ENCODE data around the gene PMS2. TPM values are rescaled to one million over a fixed set of nuclear protein-coding genes. Genes with fewer than 3 reads are reported as not detected.
"Not testable (repeated sequence)": the region's sequence is repeated elsewhere in the genome, so short reads cannot be mapped to it uniquely, and the experiment has no call there.

The PMS2 gene
- 23.2 and 23.7 TPM in 2 replicates for total RNA-seq

- intact Hi-C loops (cut with micrococcal nuclease): loop anchor here (1.0 kb wide), 3 partner anchors 17 to 263 kb away; partner anchors contain the start of gene CYTH3
These were observed at the start of gene PMS2, which contains the start of gene AIMP2 for GRCh38 chr7:6008668-6009611. TSS of gene PMS2 (minus strand) at chr7:6009049. CDS start at chr7:6009019, 30 bp downstream. TSS of gene AIMP2 (plus strand) at chr7:6009272. CDS start at chr7:6009364, 92 bp downstream.

DNA sequence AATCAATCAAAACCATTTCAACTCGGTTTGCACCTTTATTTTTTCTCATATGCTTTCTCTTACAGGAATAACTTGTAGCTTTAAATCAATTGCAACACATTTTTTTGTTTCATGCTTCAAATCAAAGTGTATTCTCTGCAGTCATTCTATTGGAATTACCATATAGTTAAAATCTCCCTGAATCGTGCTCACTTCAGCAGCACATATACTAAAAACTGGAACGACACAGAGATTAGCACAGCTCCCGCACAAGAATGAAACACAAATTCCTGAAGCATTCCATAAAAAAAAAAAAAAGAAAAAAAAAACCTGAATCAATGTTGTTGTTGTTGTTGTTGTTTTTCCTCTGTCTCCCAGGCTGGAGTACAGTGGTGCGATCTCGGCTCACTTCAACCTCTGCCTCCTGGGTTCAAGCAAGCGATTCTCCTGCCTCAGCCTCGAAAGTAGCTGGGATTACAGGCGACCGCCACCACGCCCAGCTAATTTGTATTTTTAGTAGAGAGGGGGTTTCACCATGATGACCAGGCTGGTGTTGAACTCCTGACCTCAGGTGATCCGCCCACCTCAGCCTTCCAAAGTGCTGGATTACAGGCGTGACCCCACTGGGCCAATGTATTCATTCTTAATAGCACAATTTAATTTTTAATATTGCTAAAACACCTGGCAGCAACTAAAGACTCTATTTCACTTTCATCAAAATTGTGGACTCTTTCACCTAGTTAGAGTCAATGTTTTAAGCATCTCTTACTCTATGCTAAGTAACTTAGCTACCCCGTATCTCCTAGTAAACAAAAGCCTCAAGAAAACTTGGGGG is 48.7 kb upstream of the PMS2 start:
- intact Hi-C loops (cut with micrococcal nuclease): no loop called here

DNA sequence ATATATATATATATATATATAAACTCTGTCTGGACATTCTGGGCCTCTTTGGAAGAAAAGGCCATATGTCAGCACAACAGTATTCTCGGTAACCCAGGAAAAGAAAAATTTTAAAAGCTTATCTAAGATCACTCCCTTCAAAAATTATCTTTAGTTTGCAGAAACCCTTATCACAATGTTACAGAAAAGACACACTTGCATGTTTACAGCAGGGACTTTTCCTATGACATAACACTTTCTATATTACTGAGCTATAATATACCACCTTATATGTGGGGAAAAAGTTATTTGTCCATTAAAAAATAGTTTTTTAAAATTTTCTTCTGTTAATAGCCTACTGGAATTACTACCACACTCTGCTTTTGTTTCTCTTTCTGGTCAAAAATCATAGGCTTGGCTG is 47.8 kb upstream of the PMS2 start:
- intact Hi-C loops (cut with micrococcal nuclease): no loop called here

DNA sequence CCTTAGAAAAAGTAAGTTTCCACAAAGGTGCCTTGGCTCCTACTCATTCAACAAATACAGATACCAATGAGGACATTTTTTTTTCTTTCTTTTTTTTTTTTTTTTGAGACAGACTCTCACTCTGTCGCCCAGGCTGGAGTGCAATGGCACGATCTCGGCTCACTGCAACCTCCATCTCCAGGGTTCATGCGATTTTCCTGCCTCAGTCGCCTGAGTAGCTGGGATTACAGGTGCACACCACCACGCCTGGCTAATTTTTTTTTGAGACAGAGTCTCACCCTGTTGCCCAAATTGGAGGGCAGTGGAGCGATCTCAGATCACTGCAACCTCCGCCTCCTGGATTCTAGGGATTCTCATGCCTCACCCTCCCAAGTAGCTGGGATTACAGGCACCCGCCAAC is 42.3 kb upstream of the PMS2 start:
- intact Hi-C loops (cut with micrococcal nuclease): not testable (repeated sequence)

DNA sequence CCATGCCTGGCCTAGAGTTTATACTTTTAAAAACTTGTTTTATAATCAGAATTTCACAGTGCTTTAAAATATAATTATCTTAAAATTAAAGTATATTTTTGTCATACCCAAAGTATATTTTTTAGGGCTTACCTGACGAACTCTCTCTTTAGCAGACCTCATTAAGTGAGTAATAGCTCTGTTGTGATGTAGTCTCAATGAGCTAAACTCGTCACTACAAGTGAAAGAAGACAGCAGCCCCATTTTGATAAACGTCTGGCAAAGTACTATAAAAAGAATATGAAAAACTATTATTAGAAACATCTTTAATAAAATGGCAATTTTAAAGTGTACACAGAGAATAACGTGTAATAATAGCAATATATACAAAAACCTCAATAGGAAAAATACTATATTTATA is 40.9 kb upstream of the PMS2 start:
- intact Hi-C loops (cut with micrococcal nuclease): no loop called here

DNA sequence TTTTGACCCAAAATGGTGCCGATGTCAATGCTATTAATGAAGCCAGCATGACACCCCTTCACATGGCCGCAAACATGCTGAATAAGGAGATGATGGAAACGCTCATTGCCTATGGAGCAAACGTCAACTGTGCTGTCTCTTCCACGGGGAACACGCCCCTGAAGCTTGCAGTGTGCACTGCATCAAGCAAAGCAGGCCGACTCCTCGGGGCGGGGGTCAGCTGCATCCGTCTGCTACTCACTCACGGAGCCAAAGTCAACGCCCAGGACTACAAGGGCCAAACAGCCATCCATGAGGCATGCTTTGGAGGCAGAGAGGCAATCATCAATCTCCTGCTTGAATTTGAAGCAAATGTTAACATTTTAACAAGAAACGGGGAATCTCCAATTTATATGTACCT is 26.8 kb upstream of the PMS2 start:
- intact Hi-C loops (cut with micrococcal nuclease): no loop called here

GRCh38 chr7:6035165-6035564 is 26.3 kb upstream of the PMS2 start:
- intact Hi-C loops (cut with micrococcal nuclease): no loop called here

DNA sequence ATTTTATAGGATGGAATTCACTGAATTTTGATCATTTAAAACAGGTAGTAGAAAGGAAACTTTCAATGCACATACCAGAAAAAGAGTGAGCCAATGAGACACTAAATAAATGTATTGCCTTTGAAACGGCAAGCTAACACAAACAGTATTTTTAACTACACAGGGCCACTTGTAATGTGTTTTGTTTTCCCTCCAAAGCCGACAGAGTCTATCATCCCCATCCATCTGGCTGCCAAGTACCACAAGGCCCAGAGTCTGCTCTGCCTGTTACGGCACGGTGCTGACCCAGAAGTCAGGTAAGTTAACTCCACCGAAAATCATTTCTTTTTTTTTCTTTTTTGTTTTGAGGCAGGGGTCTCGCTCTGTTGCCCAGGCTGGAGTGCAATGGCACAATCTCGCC is 23.8 kb upstream of the PMS2 start:
- intact Hi-C loops (cut with micrococcal nuclease): no loop called here

GRCh38 chr7:6032167-6032566 is 23.3 kb upstream of the PMS2 start:
- intact Hi-C loops (cut with micrococcal nuclease): no loop called here

DNA sequence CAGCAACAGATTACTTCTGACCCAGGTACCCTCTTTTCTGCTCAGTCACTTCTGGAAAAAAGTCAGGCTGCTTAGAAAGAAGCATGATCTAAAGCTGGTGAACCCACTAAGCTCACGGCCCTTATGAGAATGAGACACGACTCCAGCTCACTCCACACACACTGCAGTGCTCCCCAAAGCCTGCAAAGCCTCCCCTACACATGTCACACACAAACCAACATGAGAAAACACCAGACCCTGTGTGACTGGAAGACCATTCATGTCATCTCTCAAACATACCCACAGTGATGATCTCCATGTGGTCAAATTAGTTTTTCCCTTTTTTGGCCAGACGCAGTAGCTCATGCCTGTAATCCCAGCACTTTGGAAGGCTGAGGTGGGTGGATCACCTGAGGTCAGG is 22.7 kb upstream of the PMS2 start:
- intact Hi-C loops (cut with micrococcal nuclease): no loop called here

DNA sequence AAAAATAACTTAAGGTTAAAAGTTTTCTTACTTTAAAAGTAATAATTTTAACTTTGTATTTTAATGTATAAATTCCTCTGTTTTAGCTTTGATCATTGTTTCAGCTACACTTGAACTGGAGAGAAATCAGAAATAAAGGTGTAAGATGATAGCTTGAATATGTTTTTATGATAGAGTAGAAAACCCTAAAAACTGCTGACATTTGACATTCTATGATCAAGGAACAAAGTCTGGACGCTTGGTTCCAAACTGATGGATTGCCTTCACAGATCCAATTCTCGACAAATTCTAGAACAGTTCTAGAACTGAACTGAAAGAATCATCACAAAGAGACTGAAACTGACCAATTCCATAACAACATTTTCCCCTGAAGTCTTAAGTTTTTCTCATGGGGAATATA is 22.1 kb upstream of the PMS2 start, which contains the start of gene ANKRD61:
TSS of gene ANKRD61 (plus strand) at position 389 of the 400 bp plus-strand sequence. CDS start at position 389, 0 bp downstream.
- intact Hi-C loops (cut with micrococcal nuclease): no loop called here

DNA sequence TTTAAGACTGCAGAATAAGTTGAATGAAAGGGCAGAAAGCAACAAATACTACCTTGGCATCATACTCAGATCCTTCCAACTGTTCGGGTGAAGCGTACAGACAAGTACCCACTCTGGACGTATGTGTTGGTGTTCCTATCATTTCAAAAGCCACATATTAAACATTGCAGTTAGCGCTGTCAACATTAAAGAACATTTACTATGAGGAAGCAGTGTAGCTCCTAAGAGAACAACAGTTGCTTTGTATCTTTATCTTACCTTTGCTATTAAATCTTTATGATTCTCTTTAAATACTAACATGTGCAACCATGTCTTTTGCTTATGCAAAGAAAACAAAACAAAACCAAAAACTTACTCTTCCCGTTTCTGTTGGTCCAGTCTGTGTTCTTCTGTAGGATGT is 19.7 kb upstream of the PMS2 start:
- intact Hi-C loops (cut with micrococcal nuclease): no loop called here

GRCh38 chr7:6027806-6028365 is 19.0 kb upstream of the PMS2 start:
- intact Hi-C loops (cut with micrococcal nuclease): no loop called here

- intact Hi-C loops (cut with micrococcal nuclease): loop anchor here (1.0 kb wide), 3 partner anchors 18 to 296 kb away; partner anchors contain the start of genes AIMP2 and PMS2
These were observed 18.0 kb upstream of the PMS2 start for GRCh38 chr7:6026820-6027311.

- intact Hi-C loops (cut with micrococcal nuclease): loop anchor here (1.0 kb wide), 3 partner anchors 17 to 297 kb away; partner anchors contain the start of genes AIMP2 and PMS2
These were observed 17.4 kb upstream of the PMS2 start for GRCh38 chr7:6026011-6026819.

- intact Hi-C loops (cut with micrococcal nuclease): no loop called here
These were observed 15.2 kb upstream of the PMS2 start for GRCh38 chr7:6023974-6024435.

GRCh38 chr7:6022707-6023106 is 13.9 kb upstream of the PMS2 start:
- intact Hi-C loops (cut with micrococcal nuclease): no loop called here

- intact Hi-C loops (cut with micrococcal nuclease): no loop called here
These were observed 11.8 kb upstream of the PMS2 start for GRCh38 chr7:6020371-6021286.

DNA sequence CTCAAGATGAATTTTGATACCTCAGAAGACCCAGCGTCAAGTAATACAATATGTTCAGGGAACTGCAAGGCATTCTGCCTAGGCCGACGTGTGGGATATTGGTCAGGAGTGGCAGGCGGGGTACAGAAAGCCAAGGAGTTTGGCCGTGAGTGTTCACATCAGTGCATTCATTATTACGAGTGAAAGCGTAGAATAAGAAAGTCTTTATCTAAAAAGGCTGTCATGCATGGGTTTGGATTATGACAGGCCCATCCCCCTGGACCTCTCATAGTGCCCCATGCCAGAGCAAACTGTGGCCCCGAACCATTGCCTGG is 7.8 kb upstream of the PMS2 start:
- intact Hi-C loops (cut with micrococcal nuclease): no loop called here
